DND-41 (cell line): ENCODE results near the gene ATPAF1.

ENCODE experiments used
- EZH2 ChIP-seq: IDR thresholded peaks from 3 replicates; pipeline ENCODE4 v1.6.1; 2012; ENCODE audit warnings: borderline replicate concordance, low read depth, mild to moderate bottlenecking, moderate library complexity, low read length, inconsistent platforms; ENCODE audit not compliant: severe bottlenecking
- TF ChIP-seq, protein P1 (sequence below): IDR thresholded peaks from 2 replicates; pipeline ENCODE4 v1.5.1; 2012; ENCODE audit warnings: borderline replicate concordance, low read length, moderate library complexity, mild to moderate bottlenecking; ENCODE audit not compliant: poor library complexity, severe bottlenecking; ENCODE audit errors: extremely low read depth

DNA sequence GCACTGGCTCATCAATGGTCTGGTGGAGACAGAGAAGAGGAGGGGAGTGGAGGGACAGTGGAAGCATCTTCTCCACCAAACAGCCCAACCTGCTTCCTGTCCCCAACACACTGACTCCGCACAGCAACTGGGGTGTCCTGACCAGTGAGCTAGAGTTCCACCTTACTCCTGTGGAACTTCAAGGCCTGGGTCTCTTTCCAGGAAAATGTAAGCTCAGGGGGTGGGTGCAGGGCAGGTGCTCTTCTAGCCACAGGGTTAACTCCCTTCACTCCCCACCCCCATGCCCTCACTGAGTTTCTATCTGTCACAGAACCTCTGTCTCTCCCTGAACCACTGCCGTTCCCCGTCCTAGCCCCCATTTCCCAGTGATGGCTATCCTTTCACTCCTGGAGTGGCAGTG lies 52.4 kb downstream of the ATPAF1 start:
- TF ChIP-seq, protein P1, sequence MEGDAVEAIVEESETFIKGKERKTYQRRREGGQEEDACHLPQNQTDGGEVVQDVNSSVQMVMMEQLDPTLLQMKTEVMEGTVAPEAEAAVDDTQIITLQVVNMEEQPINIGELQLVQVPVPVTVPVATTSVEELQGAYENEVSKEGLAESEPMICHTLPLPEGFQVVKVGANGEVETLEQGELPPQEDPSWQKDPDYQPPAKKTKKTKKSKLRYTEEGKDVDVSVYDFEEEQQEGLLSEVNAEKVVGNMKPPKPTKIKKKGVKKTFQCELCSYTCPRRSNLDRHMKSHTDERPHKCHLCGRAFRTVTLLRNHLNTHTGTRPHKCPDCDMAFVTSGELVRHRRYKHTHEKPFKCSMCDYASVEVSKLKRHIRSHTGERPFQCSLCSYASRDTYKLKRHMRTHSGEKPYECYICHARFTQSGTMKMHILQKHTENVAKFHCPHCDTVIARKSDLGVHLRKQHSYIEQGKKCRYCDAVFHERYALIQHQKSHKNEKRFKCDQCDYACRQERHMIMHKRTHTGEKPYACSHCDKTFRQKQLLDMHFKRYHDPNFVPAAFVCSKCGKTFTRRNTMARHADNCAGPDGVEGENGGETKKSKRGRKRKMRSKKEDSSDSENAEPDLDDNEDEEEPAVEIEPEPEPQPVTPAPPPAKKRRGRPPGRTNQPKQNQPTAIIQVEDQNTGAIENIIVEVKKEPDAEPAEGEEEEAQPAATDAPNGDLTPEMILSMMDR, result no peak
- TF ChIP-seq EZH2, result no peak
